GM12873 (cell line): Measurements from ENCODE around the gene HELZ.

Experiments
- TF ChIP-seq, protein P1 (sequence below): IDR thresholded peaks from 2 replicates; pipeline ENCODE4 v1.5.1; 2012; ENCODE audit warnings: low read depth, mild to moderate bottlenecking, moderate library complexity, low read length, control low read depth; ENCODE audit not compliant: insufficient read depth; ENCODE audit errors: missing control alignments

Gene HELZ

DNA sequence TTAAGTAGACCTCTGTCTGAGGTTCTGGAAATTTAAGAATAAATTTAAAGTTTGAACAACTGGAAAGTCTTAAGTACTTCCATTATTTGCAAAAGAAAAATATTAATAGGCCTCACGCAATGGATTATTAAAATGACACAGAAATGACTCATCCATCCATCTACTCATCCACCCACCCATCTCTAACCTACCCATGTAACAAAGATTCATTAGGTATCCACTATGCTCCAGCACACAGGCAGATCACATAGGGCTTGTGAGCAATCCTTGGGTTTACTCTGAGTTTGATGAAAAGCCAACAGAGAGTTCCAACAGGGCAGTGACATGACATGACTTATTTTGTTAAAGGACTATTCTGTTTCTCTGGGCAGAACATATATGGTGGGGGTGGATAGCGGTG, 93.3 kb downstream of the HELZ start:
- TF ChIP-seq, protein P1, sequence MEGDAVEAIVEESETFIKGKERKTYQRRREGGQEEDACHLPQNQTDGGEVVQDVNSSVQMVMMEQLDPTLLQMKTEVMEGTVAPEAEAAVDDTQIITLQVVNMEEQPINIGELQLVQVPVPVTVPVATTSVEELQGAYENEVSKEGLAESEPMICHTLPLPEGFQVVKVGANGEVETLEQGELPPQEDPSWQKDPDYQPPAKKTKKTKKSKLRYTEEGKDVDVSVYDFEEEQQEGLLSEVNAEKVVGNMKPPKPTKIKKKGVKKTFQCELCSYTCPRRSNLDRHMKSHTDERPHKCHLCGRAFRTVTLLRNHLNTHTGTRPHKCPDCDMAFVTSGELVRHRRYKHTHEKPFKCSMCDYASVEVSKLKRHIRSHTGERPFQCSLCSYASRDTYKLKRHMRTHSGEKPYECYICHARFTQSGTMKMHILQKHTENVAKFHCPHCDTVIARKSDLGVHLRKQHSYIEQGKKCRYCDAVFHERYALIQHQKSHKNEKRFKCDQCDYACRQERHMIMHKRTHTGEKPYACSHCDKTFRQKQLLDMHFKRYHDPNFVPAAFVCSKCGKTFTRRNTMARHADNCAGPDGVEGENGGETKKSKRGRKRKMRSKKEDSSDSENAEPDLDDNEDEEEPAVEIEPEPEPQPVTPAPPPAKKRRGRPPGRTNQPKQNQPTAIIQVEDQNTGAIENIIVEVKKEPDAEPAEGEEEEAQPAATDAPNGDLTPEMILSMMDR: no peak

DNA sequence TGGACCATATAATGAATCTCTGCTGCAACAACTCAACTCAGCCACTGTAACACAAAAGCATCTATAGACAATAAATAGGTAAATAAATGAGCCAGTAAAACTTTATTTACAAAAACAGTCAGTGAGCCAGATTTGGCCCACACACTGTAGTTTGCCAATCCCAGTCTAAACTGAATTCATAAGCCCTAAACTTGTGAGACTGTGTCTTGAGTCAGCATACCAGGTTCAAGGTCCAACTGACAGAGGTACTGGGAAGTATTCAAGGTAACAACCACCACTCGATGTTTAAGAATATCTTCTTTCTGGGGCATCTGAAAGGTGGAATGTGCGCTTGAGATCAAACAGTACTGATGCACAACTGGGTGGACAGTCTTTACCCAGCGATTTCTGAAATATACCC, 94.2 kb downstream of the HELZ start:
- TF ChIP-seq, protein P1: no peak

DNA sequence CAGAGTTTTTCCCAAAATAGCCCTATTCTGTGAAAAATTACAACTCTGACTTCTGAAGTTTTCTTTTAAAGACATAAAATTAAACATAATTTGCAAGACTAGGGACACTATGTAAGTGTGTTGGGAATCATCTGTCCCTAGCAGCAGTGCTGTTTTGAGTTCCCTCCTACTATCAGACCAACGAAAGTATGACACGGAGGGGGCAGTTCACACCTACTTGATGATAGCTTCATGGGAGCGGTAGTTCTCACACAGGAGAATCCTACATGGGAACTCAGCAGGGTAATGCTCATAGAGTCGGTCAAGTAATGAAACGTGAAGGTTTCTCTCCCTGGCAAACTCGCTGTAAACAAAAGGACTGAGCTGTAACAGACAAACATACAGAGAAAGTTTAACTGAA, 96.6 kb downstream of the HELZ start:
- TF ChIP-seq, protein P1: no peak

DNA sequence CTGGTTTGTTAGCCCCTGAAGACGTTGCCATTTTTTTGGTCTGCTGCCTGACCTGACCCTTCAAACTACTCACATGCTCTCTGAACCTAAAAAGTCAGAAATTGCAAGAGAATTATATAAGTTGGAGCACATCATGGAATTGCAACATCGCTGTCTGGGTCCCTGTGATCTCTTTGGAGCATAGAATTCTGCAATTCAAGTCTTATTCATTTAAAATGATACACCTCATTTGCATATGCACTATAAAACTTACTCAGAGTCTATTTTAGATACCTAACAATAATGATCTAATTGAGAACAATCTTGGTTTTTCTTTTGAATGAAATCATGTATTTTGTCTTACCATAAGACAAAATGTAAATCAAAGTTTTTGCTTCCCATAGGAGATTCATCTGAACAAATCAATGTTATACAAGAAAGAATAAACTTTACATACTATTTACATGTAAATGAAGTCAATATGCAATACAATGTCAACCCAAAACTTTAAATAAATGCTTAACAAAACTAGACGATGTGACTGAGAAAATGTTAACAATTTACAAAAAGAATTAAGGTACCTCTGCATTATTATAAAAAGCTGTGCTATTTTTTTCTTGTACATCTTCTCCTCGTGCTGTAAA, 99.7 kb downstream of the HELZ start:
- TF ChIP-seq, protein P1: no peak

DNA sequence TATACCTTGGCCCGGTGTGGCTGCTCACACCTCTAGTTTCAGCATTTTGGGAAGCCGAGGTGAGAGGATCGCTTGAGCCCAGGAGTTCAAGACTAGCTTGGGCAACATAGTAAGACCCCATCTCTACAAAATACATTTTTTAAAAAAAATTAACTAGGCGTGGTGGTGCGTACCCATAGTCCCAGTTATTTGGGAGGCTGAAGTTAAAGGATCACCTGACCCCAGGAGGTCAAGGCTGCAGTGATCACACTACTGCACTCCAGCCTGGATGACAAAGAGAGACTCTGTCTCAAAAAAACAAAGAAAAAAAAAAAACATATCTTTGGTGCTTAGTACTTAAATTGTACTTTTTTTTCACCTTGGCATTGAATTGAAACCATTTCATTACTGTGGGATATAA, 101.7 kb downstream of the HELZ start:
- TF ChIP-seq, protein P1: no peak

DNA sequence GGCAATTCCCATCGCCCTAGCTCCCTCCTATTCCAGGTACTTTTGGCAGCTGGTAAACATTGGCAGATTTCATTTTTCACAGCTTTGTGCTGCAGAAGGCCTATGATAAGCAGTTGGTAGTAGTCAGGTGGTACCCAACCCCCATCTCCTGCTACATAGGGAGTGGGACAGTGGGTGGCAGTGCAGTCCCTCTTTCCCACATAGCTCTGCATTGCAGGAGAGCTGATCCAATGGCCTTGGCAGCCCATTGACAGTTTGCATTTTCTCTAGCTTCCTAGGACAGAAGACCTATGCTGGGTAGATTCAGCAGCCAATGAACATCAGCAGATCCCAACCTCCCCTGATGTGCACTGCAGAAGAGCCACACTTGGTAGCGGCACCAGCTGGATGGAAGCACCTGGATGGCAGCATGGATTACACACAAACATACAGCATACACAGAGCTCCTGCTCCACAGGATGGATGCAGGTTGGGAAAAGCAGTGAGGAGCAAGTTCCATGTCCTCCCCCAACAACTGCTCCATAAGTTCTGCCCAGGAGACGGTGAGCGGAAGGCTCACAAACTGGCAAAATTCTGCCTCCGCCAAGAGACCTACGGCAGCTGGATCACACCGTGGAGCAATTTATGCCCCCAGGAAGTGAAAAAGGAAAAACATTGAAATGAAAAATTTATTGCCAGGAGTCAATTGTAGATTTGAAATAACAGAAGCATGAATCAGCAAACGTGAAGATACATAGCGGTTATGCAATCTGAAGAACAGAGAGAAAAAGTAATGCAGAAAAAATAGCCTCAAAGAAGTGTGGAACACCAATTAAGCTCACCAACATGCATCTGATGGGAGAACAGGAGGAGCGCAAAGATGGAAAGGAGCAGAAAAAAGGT, 105.0 kb downstream of the HELZ start:
- TF ChIP-seq, protein P1: no peak

DNA sequence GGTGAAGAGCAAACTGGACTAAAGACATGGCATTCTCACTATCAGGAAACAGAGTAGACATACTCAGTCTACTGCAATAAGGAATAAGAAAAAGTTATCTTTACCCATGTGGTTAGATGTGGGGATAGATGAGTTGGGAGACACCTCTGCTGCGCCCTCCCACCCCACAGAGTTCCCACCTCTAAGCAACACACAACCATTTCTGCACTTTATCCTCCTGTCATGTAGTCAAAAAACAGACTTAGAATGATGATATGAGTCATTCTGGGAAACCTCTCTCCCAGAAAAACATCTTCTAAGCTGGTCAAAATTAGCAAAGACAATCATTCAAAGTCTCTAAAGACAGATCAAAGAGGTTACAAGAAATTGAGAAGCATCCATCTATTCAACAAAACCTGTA, 105.7 kb downstream of the HELZ start:
- TF ChIP-seq, protein P1: no peak
